Endothelial cell of umbilical vein (primary cell): ENCODE data around the gene NR3C1. TPM values are rescaled to one million over a fixed set of nuclear protein-coding genes. Genes with fewer than 3 reads are reported as not detected.
A peak's percentile ranks its signal among the peaks of the same experiment; 100 is the strongest.

Experiments
- BruUV-seq: library from RNA; stranded (reverse); fragments of 400-500 nt; replicated peaks from 2 replicates; lab custom pipeline; 2021; lab: Mats Ljungman, UMichigan
- CTCF ChIA-PET: fragments of 300-600, 350-600 bp; sonication (Branson Sonifier 250); formaldehyde crosslinking; loops from one replicate; lab custom pipeline; 2021; ENCODE audit warnings: antibody characterized with exemption, inconsistent platforms; lab: Charles Lee
- POLR2A ChIA-PET: fragments of 300-600, 350-600 bp; sonication (Branson Sonifier 250); formaldehyde crosslinking; loops from one replicate; lab custom pipeline; 2021; ENCODE audit warnings: antibody characterized with exemption, inconsistent platforms; lab: Charles Lee
- DNase-seq: peaks from one replicate; pipeline ENCODE4 v3.0.0-alpha.2; 2011; ENCODE audit warnings: low read depth, low spot score
- FAIRE-seq: peaks from 2 replicates; lab custom pipeline; 2011; peaks lifted over from hg19 to GRCh38; lab: Jason Lieb, UNC
- H2AFZ ChIP-seq: 2 replicates; pipeline ENCODE4 v1.6.0; 2012; ENCODE audit warnings: low read depth, low read length, control low read depth, inconsistent platforms
- H3K27ac ChIP-seq: 2 replicates; pipeline ENCODE4 v1.5.1; 2011; ENCODE audit warnings: low read depth, mild to moderate bottlenecking, control low read depth, low read length, moderate library complexity; ENCODE audit not compliant: insufficient read depth
- H3K27me3 ChIP-seq, 2 experiments: 2 replicates each; pipeline versions ENCODE4 v1.6.0 to v1.6.1; 2011; ENCODE audit warnings: low read length in 2 of 2, mixed read lengths in 1 of 2; ENCODE audit not compliant: control insufficient read depth in 2 of 2, insufficient read depth in 2 of 2
- H3K36me3 ChIP-seq, 2 experiments: 2 replicates in 1 of 2; 3 replicates in 1 of 2; pipeline ENCODE4 v1.5.1; 2011; ENCODE audit warnings: low read length in 2 of 2, mild to moderate bottlenecking in 1 of 2, moderate library complexity in 1 of 2; ENCODE audit not compliant: control insufficient read depth in 2 of 2, insufficient read depth in 2 of 2; ENCODE audit errors: extremely low read depth in 1 of 2
- H3K4me1 ChIP-seq: 3 replicates; pipeline ENCODE4 v1.5.1; 2011; ENCODE audit warnings: mild to moderate bottlenecking, low read length; ENCODE audit not compliant: control insufficient read depth, insufficient read depth; ENCODE audit errors: extremely low read depth
- H3K4me2 ChIP-seq: 2 replicates; pipeline ENCODE4 v1.6.1; 2011; ENCODE audit warnings: low read length, control low read depth, mixed read lengths; ENCODE audit not compliant: insufficient read depth
- H3K4me3 ChIP-seq, 3 experiments: fragments of 200-600 bp in 1 of 3; sonication (generic), shearing (Covaris generic) in 1 of 3; replicated peaks in 1 of 3; 2 replicates each; pipeline ENCODE4 v1.5.1; 2011 to 2016; ENCODE audit warnings: control low read depth in 3 of 3, low read length in 3 of 3, mild to moderate bottlenecking in 2 of 3, inconsistent platforms in 1 of 3, low read depth in 1 of 3, moderate library complexity in 1 of 3; ENCODE audit not compliant: insufficient read depth in 1 of 3
- H3K79me2 ChIP-seq: 2 replicates; pipeline ENCODE4 v1.6.0; 2012; ENCODE audit warnings: low read length, inconsistent platforms; ENCODE audit not compliant: control insufficient read depth, insufficient read depth
- H3K9ac ChIP-seq: replicated peaks from 2 replicates; pipeline ENCODE3; 2011; ENCODE audit warnings: low read length, control low read depth; ENCODE audit not compliant: insufficient read depth; ENCODE audit errors: extremely low read depth
- H3K9me1 ChIP-seq: replicated peaks from 3 replicates; pipeline ENCODE4 v1.6.0; 2011; ENCODE audit warnings: mild to moderate bottlenecking, low read length; ENCODE audit not compliant: control insufficient read depth, insufficient read depth; ENCODE audit errors: extremely low read depth
- H3K9me3 ChIP-seq: replicated peaks from 2 replicates; pipeline ENCODE4 v1.5.1; 2012; ENCODE audit warnings: low read length, inconsistent platforms; ENCODE audit not compliant: control insufficient read depth, insufficient read depth
- H4K20me1 ChIP-seq: replicated peaks from 2 replicates; pipeline ENCODE3; 2011; ENCODE audit warnings: mild to moderate bottlenecking, low read length; ENCODE audit not compliant: control insufficient read depth, insufficient read depth; ENCODE audit errors: extremely low read depth
- CTCF ChIP-seq, 2 donors: IDR thresholded peaks; 1 replicate in 1 of 2; 2 replicates in 1 of 2; pipeline ENCODE4 v1.5.1; 2011; ENCODE audit warnings: low read length in 2 of 2, mild to moderate bottlenecking in 2 of 2, moderate library complexity in 2 of 2, control low read depth in 1 of 2, inconsistent platforms in 1 of 2, low read depth in 1 of 2; ENCODE audit not compliant: insufficient read depth in 1 of 2; ENCODE audit errors: extremely low read depth in 1 of 2
- EZH2 ChIP-seq: IDR thresholded peaks from 2 replicates; pipeline ENCODE4 v1.6.1; 2012; ENCODE audit warnings: borderline replicate concordance, low read depth, mild to moderate bottlenecking, moderate library complexity, low read length, inconsistent platforms; ENCODE audit not compliant: severe bottlenecking
- FOS ChIP-seq: IDR thresholded peaks from 2 replicates; pipeline ENCODE4 v1.6.1; 2011; ENCODE audit warnings: mild to moderate bottlenecking, low read length, moderate library complexity, borderline replicate concordance; ENCODE audit not compliant: insufficient read depth
- GATA2 ChIP-seq: IDR thresholded peaks from 2 replicates; pipeline ENCODE4 v1.7.0; 2011; ENCODE audit warnings: low read depth, mild to moderate bottlenecking, moderate library complexity, mixed read lengths, low read length; ENCODE audit not compliant: insufficient read length, insufficient read depth
- JUN ChIP-seq: IDR thresholded peaks from 2 replicates; pipeline ENCODE4 v1.6.1; 2011; ENCODE audit warnings: borderline replicate concordance, low read depth; ENCODE audit not compliant: insufficient read length, insufficient read depth
- MAX ChIP-seq: IDR thresholded peaks from 2 replicates; pipeline ENCODE4 v1.6.1; 2011; ENCODE audit not compliant: insufficient read depth, insufficient read length
- MYC ChIP-seq: IDR thresholded peaks from one replicate; pipeline ENCODE4 v1.6.1; 2011; ENCODE audit warnings: mild to moderate bottlenecking, low read depth, low read length
- POLR2A ChIP-seq: IDR thresholded peaks from 2 replicates; pipeline ENCODE4 v1.6.1; 2012; ENCODE audit warnings: low read depth, mild to moderate bottlenecking, control low read depth, low read length
- POLR2AphosphoS5 ChIP-seq: IDR thresholded peaks from 2 replicates; pipeline ENCODE4 v1.6.1; 2012; ENCODE audit warnings: low read depth, mild to moderate bottlenecking, control low read depth, low read length, moderate library complexity; ENCODE audit not compliant: insufficient read depth
- dilution Hi-C: fragments of 300-500 bp; cut with MboI; formaldehyde crosslinking; loops from one replicate; pipeline ENCODE4 v1.15.0; 2019; ENCODE audit warnings: low sequenced_read_pairs; ENCODE audit not compliant: extremely low pct_ligation_motif_present
- intact Hi-C: fragments of 100-400 bp; cut with micrococcal nuclease; formaldehyde crosslinking; loops from one replicate; pipeline ENCODE4 v1.10.0; 2022
- polyA plus RNA-seq, 4 experiments: library from polyadenylated mRNA; depleted of rRNA in 3 of 4; stranded (reverse) in 3 of 4; unstranded in 1 of 4; fragments of >200 nt; gene quantifications; 2 replicates each; pipeline versions ENCODE4 v1.2.1 to v1.2.3, GENCODE V29; 2011 to 2012; ENCODE audit warnings: missing spikeins in 1 of 4
- total RNA-seq: library from RNA; stranded (reverse); gene quantifications from 2 replicates; pipeline ENCODE4 v1.2.3, GENCODE V29; 2021

NR3C1 gene
- total and polyA plus RNA-seq, 2 donors (not counting 3 experiments of a cell fraction or from before 2014, with no cell fraction given), result 4.1 to 17.0 TPM

- peak overlapping the region; percentile 84 for H3K9ac ChIP-seq
- peak overlapping the region; percentile 99 for H2AFZ ChIP-seq
- CTCF ChIA-PET, result no interaction called here
- BruUV-seq, result no TSS peak
- TF ChIP-seq GATA2 (no peak), MYC (no peak), FOS (no peak), JUN (no peak), EZH2 (no peak), POLR2AphosphoS5 (no peak), POLR2A (no peak), MAX (no peak), CTCF (IDR thresholded peaks at IDR 0.05; ENCODE audit: extremely low read depth in 1 of 2, insufficient read depth in 1 of 2, low read depth in 1 of 2, low read length in 2 of 2) (no peak)
- DNase-seq (no peak), FAIRE-seq (no peak)
- no peaks in the 10 kb centered on the region for H3K27me3 ChIP-seq
- POLR2A ChIA-PET, result no interaction called here
- H3K79me2 ChIP-seq, result peaks cover 20% of the 10 kb centered on the region
- no peaks in the 10 kb centered on the region for H3K36me3 ChIP-seq
- dilution Hi-C loops, result no loop called here
- peak overlapping the region; percentile 94 for H3K27ac ChIP-seq
- H3K4me2 ChIP-seq, result peak overlapping the region; percentile 81
- intact Hi-C loops, result loop anchor here (2.0 to 10.0 kb wide), 3 partner anchors 189 to 785 kb away; no protein-coding TSS in a partner anchor
- H3K4me3 ChIP-seq, result peak overlapping the region; percentile 64 to 79 (median 70)
- no peaks in the 10 kb centered on the region for H4K20me1 ChIP-seq
- H3K4me1 ChIP-seq, result peaks cover 23% of the 10 kb centered on the region
- no peaks in the 10 kb centered on the region for H3K9me1 ChIP-seq
- no peaks in the 10 kb centered on the region for H3K9me3 ChIP-seq
Observed at GRCh38 chr5:143405849-143406098, 2.3 kb upstream of the NR3C1 start.
